WI38 (cell line): ENCODE results near the gene PLEKHG4B.

Experiments
- H3K4me3 ChIP-seq: 2 replicates; pipeline ENCODE4 v1.5.1; 2011; ENCODE audit warnings: low read depth, mild to moderate bottlenecking, control low read depth, low read length
- TF ChIP-seq, protein P1 (sequence below): IDR thresholded peaks from 2 replicates; pipeline ENCODE4 v1.5.1; 2012; ENCODE audit warnings: low read depth, mild to moderate bottlenecking, control low read depth, low read length

PLEKHG4B gene

DNA sequence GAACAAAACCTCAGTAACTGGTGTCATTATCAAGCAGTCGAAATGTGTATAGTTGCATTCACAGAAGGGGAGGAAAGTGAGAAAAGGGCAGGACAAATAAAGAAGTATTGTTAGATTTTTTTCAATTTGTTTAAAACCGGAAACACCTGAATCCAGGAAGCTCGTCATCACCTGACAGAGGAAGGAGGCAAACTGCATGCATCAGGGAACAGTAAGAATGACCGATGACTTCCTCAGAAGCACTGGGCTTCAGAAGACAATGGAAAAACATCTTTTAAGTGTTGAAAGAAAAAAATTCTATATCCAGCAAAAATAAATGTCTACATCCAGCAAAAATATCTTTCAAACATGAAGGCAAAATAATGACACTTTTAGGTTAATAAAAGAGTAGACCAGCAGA is 29.5 kb downstream of the PLEKHG4B start:
- TF ChIP-seq, protein P1, sequence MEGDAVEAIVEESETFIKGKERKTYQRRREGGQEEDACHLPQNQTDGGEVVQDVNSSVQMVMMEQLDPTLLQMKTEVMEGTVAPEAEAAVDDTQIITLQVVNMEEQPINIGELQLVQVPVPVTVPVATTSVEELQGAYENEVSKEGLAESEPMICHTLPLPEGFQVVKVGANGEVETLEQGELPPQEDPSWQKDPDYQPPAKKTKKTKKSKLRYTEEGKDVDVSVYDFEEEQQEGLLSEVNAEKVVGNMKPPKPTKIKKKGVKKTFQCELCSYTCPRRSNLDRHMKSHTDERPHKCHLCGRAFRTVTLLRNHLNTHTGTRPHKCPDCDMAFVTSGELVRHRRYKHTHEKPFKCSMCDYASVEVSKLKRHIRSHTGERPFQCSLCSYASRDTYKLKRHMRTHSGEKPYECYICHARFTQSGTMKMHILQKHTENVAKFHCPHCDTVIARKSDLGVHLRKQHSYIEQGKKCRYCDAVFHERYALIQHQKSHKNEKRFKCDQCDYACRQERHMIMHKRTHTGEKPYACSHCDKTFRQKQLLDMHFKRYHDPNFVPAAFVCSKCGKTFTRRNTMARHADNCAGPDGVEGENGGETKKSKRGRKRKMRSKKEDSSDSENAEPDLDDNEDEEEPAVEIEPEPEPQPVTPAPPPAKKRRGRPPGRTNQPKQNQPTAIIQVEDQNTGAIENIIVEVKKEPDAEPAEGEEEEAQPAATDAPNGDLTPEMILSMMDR, result no peak

DNA sequence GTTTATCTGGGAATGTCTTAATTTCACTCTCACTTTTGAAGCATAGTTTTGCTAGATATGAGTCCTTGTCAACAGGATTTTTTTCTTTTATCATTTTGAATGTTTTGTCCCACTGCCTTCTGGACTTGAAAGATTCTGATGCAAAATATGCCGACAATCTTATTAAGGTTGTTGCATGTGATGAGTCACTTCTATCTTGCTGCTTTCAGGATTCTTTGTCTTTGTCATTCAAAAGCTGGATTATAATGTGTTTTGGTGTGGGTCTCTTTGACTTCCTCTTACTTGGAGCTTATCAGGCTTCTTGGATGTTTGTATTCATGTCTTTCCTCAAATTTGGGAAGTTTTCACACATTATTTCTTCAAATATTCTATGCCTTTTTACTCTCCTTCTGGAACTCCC is 33.8 kb downstream of the PLEKHG4B start:
- H3K4me3 ChIP-seq, result no peak overlapping the region
- TF ChIP-seq, protein P1, result no peak

More for the DNA sequence above, 29.5 kb downstream of the PLEKHG4B start:
- H3K4me3 ChIP-seq, result no peak overlapping the region

DNA sequence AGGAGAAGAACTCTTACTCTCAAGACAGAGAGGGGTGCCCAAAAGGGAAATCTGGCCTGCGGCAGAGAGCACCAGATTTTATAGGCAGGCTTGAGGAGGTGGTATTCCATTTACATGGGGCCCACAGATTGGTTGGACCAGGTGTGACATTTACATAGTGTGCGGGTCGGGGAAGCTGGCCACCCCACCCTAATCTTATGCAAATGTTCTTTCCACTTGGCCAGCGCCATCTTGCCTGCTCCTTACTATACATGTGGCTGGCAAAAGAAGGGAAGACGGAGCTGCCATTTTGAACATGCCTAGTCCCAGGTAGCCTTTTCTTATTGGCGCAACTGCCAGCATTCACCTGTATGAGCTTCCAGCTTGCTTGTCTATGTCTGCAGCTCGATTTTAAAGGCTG is 34.8 kb downstream of the PLEKHG4B start:
- TF ChIP-seq, protein P1, result no peak
- no peak overlapping the region for H3K4me3 ChIP-seq

DNA sequence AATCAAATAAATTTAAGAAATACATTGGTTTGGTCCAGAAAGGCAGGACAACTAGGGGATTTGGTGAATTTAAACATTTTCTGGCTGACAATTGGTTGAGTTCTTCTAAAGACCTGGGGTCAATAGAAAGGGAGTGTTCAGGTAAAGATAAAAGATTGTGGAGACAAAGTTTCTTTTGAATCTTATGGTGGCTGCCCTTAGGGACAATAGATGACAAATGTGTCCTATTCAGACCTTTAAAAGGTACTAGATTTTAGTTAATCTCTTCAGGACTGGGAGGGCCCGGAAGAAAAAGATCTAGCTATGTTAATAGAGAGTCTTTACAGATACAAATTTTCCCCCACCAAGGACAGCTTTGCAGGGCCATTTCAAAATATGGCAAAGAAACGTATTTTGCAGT is 35.9 kb downstream of the PLEKHG4B start:
- no peak overlapping the region for H3K4me3 ChIP-seq
- TF ChIP-seq, protein P1, result no peak

DNA sequence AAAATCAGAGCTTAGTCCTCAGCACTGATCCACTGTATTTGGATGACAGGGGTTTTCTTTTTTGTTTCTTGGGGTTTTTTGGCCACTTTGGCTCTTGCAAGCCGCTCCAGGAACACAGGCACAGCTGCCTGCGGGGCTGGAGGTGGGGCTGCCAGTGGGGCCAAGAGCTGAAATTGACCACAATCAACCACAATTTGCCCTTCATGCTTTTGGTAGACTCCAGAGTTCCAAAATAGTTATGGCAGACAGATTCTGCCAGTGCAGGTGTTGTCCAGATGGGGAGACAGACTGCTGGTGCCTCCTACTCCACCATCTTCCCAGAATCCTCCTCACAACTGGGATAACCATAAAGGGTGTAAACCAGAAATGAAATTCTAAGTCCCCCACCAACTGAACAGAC is 36.5 kb downstream of the PLEKHG4B start:
- TF ChIP-seq, protein P1, result no peak
- H3K4me3 ChIP-seq, result no peak overlapping the region

DNA sequence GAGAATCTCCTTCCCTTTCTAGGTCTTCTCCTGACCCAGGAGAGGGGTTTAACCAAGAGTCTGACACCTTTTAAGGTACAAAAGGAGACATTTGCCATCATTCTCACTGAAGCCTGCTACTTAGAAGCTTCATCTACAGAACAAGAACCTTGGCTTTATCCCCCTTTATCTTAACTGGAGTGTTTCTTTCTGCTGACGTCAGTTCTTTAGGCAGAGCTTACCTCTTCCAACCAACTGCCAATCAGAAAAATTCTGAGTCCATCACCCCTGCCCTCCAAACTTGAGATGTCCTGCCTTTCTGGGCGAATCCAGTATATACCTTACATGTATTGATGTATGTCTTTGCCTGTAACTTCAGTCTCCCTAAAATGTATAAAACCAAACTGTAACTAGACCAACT is 37.2 kb downstream of the PLEKHG4B start:
- no peak overlapping the region for H3K4me3 ChIP-seq
- TF ChIP-seq, protein P1, result no peak

DNA sequence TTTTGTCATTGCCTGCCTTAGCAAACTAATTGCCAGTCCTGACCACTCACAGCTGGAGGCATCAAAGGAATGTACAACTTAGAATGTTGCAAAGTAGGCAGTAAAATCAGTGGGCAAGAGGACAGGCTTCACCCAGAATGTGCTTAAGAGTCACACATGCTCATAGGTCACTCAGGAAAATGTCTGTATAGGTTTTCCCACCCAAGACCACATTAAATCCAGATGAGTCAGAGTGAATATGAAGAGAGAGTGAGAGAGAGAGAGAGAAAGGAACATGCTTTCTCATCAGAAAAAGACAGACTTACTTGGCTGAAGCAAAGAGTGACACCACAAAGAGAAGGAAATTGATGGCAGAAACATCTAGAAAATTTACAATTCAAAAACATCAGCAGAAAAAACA is 37.9 kb downstream of the PLEKHG4B start:
- TF ChIP-seq, protein P1, result no peak
- no peak overlapping the region for H3K4me3 ChIP-seq
